NCI-H2227 (cell line): ENCODE data around the gene RNF214.
"Not testable (repeated sequence)": the region's sequence is repeated elsewhere in the genome, so short reads cannot be mapped to it uniquely, and the experiment has no call there.

ENCODE experiments used
- DNase-seq: peaks from one replicate; lab custom pipeline; 2025; ENCODE audit not compliant: unreplicated experiment; lab: John Stamatoyannopoulos, UW

Gene RNF214

GRCh38 chr11:117197516-117198456 lies 34.7 kb upstream of the RNF214 start:
- peak; percentile 8 for DNase-seq

GRCh38 chr11:117198613-117199012 lies 33.9 kb upstream of the RNF214 start:
- no peak for DNase-seq

GRCh38 chr11:117199053-117199915 lies 33.2 kb upstream of the RNF214 start, which contains the start of gene TAGLN:
TAGLN (plus strand) TSS chr11:117199370; CDS start chr11:117203014, 3,644 bp downstream.
- no peak for DNase-seq

- DNase-seq, result no peak
Observed at GRCh38 chr11:117199916-117200812, 32.3 kb upstream of the RNF214 start.

GRCh38 chr11:117200813-117201657 lies 31.4 kb upstream of the RNF214 start:
- no peak for DNase-seq

GRCh38 chr11:117201658-117202305 lies 30.7 kb upstream of the RNF214 start:
- no peak for DNase-seq

GRCh38 chr11:117202386-117203068 lies 29.9 kb upstream of the RNF214 start:
- DNase-seq, result no peak

- no peak for DNase-seq
Observed at GRCh38 chr11:117203069-117203407, 29.4 kb upstream of the RNF214 start.

GRCh38 chr11:117204283-117205080 lies 28.0 kb upstream of the RNF214 start:
- DNase-seq, result no peak

- no peak for DNase-seq
Observed at GRCh38 chr11:117205211-117205818, 27.2 kb upstream of the RNF214 start.

- not testable (repeated sequence) for DNase-seq
Observed at GRCh38 chr11:117206111-117206510, 26.4 kb upstream of the RNF214 start.

GRCh38 chr11:117206859-117207258 lies 25.6 kb upstream of the RNF214 start:
- DNase-seq, result not testable (repeated sequence)

GRCh38 chr11:117207481-117207880 lies 25.0 kb upstream of the RNF214 start:
- not testable (repeated sequence) for DNase-seq

GRCh38 chr11:117208710-117209109 lies 23.8 kb upstream of the RNF214 start:
- not testable (repeated sequence) for DNase-seq

GRCh38 chr11:117209351-117210125 lies 22.9 kb upstream of the RNF214 start:
- DNase-seq, result not testable (repeated sequence)

- no peak for DNase-seq
Observed at GRCh38 chr11:117210620-117211019, 21.9 kb upstream of the RNF214 start.
